ENCODE results near the gene TOB1.
"Not testable (repeated sequence)": the region's sequence is repeated elsewhere in the genome, so short reads cannot be mapped to it uniquely, and the experiment has no call there.

- not testable (repeated sequence) for TF ChIP-seq CTCF (IDR thresholded peaks at IDR 0.05 in 8 of 11, conservative IDR thresholded peaks at IDR 0.05 in 3 of 11); POLR2A (IDR thresholded peaks at IDR 0.05)
Measured at GRCh38 chr17:50894513-50894912, 28.4 kb upstream of the TOB1 start.

Data from spleen (tissue), 7 donors.